GM18870 (cell line): ENCODE data around the gene CXCL16.
"Not testable (repeated sequence)": the region's sequence is repeated elsewhere in the genome, so short reads cannot be mapped to it uniquely, and the experiment has no call there.

Source experiments
- ATAC-seq: cut with Tn5 transposase; IDR thresholded peaks from one replicate; pipeline ENCODE4 v1.9.1; 2021; ENCODE audit warnings: moderate library complexity; ENCODE audit not compliant: unreplicated experiment

CXCL16 gene

DNA sequence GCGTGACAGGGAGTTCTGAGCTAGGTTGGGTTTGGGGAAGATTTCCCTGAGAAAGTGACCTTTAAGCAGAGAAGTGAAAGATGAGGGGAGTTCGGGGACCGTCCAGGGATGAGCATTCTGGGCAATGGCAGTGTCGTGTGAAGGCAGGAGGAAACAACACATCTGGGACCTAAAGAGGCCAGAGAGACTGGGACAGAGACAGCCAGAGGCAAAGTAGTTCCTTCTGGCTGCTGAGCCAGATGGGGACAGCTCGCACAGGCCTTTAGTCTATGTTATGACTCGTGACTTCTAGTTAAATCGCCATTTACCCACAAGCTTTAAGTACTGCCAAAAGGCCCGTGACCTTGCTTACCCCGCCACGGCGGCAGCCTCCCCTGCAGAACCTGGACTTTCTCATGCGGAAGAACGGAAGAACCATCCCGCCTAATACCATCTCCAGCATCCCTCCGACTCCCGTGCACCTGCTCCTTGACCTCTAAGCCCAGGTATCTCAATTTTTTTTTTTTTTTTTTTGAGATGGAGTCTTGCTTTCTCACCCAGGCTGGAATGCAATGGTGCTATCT lies 17.0 kb downstream of the CXCL16 start:
- no peak for ATAC-seq

- ATAC-seq: no peak
These were observed 18.3 kb downstream of the CXCL16 start for GRCh38 chr17:4721203-4722135.

DNA sequence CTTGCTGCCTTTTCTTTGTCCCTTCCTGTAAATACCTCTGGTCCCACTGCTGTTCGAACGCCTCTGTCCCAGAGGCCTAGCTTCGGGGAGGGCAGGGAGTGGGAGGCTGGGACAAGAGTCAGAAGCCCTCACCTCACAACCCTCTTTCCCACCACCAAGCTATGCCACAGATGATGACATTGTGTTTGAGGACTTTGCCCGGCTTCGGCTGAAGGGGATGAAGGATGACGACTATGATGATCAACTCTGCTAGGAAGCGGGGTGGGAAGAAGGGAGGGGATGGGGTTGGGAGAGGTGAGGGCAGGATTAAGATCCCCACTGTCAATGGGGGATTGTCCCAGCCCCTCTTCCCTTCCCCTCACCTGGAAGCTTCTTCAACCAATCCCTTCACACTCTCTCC lies 18.9 kb downstream of the CXCL16 start:
- ATAC-seq: no peak

DNA sequence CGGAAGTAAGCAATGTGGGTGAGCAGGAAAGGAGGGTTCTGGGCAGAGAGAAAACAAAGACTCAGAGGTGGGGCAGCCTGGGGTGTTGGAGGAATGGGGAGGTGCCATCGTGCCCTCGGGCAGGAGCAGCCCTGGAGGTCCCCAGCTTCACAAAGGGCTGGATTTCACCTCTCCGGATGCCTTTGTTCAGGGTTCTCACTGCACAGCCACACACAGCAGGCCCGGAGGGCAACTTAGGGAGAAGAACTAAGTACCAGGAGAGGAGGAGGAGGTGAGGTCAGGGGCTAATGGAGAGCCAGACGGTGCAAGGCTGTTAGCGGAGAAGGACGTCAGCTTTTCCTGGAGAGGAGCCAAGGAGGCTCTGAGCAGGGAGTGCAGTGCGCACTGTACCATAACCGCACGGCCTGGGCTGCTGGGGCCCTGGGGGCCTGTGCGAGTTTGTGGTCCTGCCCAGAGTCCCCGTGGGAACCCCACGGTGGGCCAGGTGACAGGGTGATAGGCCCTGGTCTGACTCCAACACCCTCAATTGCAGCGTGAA lies 20.0 kb downstream of the CXCL16 start:
- no peak for ATAC-seq

GRCh38 chr17:4719146-4719545 lies 20.6 kb downstream of the CXCL16 start:
- ATAC-seq: no peak

- ATAC-seq: no peak
These were observed 21.5 kb downstream of the CXCL16 start for GRCh38 chr17:4718276-4718675.

GRCh38 chr17:4717791-4718190 lies 21.9 kb downstream of the CXCL16 start:
- no peak for ATAC-seq

- ATAC-seq: no peak
These were observed 23.6 kb downstream of the CXCL16 start for GRCh38 chr17:4716081-4716480.

DNA sequence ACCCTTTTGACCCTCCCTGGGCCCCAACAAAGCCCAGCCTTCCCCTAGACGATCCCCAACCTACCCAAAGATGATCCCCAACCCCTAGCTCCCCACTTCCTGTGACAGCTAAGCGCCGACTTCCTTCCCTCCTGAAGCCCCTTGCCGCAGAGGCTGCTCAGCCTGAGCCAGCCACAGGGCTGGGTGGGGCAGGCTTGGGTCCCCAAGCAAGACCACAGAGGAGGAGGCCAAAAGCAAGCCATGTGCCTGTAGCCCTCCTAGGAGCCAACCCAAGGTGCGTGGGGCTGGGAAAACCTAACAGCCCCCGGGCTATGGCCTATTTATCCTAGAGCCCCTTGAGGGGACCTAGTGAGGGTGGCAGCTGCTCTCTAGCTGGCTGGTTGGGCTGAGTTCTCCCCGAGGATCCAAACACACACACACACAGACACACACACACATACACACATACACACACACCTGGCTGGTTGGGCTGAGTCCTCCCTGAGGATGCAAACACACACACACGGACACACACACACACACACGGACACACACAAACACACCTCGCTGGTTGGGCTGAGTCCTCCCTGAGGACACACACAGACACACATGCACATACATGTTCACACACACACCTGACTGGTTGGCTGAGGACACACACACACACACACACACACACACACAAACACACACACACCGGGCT lies 24.5 kb downstream of the CXCL16 start:
- ATAC-seq: no peak

DNA sequence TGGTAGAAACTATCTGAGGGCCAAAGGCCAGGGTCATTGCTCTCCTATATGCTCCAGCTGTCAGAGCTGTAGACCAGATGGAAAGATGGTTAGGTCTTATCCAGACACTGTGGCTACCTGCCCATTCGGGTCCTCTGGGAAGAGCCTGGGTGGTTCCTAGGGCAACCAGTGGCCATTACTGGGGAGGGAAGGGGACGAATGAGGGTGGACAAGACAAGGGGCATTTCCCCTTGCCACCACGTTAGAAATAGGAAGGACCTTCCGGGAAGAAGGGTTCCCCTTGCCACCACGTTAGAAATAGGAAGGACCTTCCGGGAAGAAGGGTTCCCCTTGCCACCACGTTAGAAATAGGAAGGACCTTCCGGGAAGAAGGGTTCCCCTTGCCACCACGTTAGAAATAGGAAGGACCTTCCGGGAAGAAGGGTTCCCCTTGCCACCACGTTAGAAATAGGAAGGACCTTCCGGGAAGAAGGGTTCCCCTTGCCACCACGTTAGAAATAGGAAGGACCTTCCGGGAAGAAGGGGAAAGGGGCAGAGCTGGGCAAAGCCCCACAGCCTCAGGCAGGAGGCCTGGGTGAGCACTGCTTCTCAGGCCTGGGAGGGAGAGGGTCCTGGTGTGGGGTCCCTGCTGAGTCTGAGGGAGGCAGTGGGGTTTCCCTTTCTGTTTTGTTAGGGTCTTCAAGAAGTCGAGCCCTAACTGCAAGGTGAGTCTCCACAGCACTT lies 25.2 kb downstream of the CXCL16 start:
- not testable (repeated sequence) for ATAC-seq

DNA sequence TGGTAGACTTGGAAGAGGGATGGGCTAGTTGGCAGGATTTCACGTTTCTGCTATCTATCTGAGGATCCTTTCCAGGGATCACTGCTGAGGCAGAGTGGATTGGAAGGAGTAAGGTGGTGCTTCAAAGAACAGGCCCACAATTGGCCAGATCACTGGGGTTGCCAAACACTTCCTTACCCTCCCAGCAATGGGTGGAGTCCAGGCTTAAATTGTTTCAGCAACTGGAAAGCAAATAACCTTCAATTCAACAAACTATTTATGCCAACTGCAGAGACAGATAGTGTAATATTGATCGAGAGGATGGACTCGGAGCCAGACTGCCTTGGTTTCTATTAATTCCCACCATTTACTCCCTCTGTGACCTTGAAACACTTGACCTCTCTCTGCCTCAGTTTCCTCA lies 27.2 kb downstream of the CXCL16 start:
- no peak for ATAC-seq

DNA sequence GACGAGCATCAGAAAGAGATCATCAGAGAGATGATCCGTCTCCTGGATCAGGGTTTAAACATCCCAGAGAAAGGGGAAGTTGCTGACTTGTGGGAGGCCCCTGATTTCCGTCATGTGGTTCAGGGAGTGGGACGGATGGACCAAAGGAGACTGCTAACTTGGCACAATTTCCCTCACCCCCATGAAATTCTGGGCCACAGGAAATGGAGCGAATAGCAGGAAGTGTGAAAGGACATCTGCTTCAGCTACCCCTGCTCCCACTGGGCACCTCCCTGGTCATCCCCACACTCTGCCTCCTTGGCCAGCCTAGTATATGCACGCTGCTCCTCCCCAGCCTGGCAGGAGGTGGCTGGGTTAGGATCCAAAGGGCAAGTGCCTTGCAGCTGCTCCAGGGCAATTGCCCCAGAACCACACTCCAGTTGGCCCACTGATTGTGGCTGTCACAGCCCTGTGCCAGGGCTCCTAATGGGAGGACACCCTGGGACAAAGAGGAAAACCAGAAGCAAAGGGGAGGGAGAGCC lies 28.0 kb downstream of the CXCL16 start:
- ATAC-seq: no peak

DNA sequence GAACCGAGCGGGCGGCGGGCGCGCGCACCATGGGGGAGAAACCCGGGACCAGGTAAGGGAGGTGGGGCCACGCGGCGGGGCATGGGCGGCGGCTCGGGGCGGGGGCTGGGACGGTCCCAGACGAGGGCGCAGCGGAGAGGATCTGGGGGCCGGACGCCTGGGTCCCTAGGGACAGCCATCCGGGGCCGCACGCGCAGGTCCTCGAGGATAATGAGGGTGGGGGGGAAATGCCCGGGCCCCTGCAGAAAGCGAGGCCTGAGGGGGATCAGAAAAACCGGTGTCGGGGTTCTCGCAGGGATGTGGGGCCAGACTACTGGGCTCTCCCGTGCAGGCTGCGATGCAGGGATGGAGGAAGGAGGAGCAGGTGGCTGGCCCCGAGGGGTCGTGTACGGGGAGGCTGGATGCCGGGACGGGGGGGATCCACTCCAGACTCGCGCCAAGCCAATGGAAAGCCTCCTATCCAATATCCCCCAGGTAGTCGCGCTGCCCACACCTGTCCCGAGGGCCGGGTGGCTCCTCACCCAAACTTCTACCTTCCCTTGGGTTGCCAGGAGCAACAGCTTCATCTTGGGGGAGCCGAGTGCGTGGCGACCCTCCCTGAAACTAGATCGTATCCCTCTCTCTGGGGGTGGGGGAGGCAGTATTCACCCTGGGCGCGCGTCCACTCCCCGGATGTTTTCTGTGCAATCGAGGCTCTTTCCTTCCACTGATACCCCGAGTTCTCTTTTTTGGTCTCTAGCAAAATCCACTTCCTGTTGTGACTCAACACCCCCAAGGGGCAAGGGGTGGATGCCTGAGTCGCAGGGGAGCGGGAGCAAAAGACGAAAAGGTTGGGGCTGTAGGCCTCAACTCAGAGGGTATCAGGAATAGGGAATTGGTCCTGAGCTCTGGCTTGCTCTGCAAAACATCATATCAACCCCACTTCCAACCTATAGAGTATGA lies 28.8 kb downstream of the CXCL16 start:
- no peak for ATAC-seq

DNA sequence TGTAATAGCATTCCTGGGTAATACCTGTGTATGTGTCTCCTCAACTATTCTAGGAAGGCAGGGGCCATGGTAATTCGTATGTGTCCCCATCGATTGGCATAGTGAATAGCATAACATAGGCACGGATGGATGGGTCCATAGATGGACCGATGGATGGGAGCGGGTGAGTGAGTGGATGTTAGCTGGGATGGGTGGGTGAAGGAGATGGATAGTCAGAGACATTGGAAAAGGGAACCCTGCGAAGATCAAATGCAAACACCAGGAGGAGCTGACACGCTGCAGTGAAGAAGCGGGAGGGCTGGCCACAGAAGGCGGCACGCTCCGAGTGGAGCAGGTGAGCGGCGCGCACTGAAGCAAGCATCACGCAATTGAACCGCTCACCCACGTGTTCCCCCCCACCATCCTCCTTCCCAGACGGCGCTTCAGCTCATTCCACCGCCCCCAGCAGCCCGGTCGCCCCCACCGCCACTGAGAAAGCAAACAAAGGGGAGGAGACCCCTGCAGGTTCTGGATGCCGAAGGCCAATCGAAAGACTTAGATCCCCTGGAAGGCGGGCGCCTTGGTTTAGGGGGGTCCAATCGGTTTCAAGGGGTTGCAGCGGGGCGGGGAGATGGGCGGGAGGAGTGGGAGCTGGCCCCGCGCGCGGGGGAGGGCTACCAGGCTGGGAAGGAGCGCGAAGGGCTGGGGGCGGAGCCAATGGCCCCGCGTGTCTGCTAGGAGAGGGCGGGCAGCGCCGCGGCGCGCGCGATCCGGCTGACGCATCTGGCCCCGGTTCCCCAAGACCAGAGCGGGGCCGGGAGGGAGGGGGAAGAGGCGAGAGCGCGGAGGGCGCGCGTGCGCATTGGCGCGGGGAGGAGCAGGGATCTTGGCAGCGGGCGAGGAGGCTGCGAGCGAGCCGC lies 29.7 kb downstream of the CXCL16 start, which contains the start of gene ARRB2:
Gene ARRB2 (plus strand): TSS at position 839 of the 899 bp plus-strand sequence. CDS start 90 bp downstream, outside the sequence.
- peak; percentile 52 for ATAC-seq

DNA sequence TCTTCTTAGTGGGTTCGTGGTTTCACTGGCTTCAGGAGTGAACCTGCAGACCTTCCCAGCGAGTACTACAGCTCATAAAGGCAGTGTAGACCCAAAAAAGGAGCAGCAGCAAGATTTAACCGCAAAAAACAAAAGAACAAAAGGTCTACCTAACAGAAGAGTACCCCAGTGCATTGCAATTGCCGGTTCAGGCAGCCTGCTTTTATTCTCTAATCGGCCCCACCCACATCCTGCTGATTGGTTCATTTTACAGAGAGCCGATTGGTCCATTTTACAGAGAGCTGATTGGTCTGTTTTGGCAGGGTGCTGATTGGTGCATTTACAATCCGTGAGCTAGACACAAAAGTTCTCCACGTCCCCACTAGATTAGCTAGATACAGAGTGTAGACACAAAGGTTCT lies 31.3 kb downstream of the CXCL16 start:
- no peak for ATAC-seq

DNA sequence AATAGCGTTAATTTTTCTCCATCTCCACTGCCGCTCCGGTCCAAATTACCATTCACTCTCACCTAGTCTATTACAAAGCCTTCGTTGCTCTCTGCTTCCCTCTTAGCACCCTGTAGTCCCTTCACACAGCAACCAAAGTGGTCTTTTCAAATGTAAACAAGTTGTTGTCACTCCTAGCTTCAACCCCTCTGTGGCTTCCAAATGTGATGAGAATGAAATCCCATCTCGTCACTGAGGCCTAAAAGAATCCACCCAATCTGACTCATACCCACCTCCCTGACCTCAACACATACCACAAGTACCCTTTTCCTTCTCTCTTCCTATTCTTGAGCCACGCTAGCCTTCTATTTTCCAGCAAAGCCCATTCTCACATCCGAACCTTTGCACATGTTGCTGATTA lies 33.6 kb downstream of the CXCL16 start:
- ATAC-seq: no peak

GRCh38 chr17:4704991-4705390 lies 34.7 kb downstream of the CXCL16 start:
- no peak for ATAC-seq

DNA sequence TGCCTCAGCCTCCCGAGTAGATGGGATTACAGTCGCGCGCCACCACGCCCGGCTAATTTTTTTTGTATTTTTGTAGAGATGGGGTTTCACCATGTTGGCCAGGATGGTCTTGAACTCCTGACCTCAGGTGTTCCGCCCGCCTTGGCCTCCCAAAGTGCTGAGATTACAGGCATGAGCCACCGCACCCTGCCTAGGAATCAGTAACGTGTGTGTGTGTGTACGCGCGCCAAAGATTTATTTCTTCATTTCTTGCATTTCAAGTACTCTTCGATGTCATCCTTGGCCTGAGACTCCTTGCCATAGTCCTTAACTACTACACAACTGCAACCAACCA lies 35.2 kb downstream of the CXCL16 start:
- not testable (repeated sequence) for ATAC-seq

- no peak for ATAC-seq
These were observed 36.4 kb downstream of the CXCL16 start for GRCh38 chr17:4703330-4703691.
